H54 (cell line): ENCODE measurements around the gene ZNF30.
"Not testable (repeated sequence)": the region's sequence is repeated elsewhere in the genome, so short reads cannot be mapped to it uniquely, and the experiment has no call there.

Experiments used
- DNase-seq: peaks from one replicate; pipeline ENCODE4 v3.0.0; 2011; ENCODE audit warnings: low spot score, mixed read lengths; ENCODE audit not compliant: insufficient read length
- FAIRE-seq: peaks from 3 replicates; lab custom pipeline; 2011; peaks lifted over from hg19 to GRCh38; lab: Jason Lieb, UNC
- POLR2A ChIP-seq: IDR thresholded peaks from 2 replicates; pipeline ENCODE4 v1.6.1; 2011; ENCODE audit warnings: low read depth, mild to moderate bottlenecking, low read length

The ZNF30 gene

DNA sequence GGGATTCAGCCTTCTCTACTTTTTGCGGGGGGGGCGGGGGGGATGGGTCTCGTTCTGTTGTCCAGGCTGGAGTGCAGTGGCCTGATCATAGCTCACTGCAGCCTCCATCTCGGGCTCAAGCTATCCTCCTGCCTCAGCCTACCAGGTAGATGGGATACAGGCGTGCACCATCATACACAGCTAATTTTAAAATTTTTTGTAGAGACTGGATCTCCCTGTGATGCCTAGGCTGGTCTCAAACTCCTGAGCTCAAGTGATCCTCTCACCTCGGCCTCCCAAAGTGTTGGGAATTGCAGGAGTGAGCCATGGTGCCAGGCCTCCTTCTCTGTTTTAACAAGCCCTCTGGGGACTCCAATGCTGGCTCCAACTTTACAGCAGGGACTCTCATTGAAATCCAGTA, 37.9 kb downstream of the ZNF30 start:
- no peak for TF ChIP-seq POLR2A
- no peak for DNase-seq
- no peak for FAIRE-seq

GRCh38 chr19:34965505-34965904, 38.8 kb downstream of the ZNF30 start:
- not testable (repeated sequence) for DNase-seq, FAIRE-seq

DNA sequence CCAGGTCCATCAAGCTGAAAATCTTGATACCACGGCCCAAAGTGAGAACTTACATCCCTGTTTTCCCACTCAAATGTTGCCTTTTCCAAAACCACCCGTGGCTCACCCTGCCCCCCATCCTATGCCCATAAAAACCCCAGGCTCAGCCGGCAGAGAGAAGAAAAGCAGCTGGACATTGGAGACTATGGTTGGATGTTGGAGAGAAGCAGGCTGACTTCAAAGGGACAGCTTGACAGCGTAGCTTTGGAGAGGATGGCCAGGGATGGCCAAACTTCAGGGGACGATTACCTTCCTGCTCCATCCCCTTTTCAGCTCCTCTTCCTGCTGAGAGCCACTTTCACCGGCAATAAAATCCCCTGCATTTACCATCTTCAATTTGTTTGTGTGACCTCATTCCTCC, 40.8 kb downstream of the ZNF30 start:
- TF ChIP-seq POLR2A = no peak
- FAIRE-seq (no peak), DNase-seq (no peak)

DNA sequence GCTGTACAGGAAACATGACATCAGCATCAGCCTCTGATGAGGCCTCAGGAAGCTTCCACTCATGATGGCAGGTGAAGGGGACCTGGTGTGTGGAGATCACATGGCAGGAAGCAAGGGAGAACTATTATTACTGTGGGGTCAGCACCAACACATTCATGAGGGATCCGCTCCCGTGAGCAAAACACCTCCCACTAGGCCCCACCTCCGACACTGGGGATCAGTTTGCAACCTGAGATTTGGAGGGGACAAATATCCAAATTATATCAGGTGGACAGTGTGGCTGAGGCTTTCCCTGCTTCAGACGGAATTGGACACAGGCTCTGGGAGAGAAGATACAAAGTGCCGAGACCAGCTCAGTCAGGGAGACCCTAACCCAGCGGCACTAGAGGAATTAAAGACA, 43.0 kb downstream of the ZNF30 start:
- FAIRE-seq (no peak), DNase-seq (no peak)
- TF ChIP-seq POLR2A = no peak

DNA sequence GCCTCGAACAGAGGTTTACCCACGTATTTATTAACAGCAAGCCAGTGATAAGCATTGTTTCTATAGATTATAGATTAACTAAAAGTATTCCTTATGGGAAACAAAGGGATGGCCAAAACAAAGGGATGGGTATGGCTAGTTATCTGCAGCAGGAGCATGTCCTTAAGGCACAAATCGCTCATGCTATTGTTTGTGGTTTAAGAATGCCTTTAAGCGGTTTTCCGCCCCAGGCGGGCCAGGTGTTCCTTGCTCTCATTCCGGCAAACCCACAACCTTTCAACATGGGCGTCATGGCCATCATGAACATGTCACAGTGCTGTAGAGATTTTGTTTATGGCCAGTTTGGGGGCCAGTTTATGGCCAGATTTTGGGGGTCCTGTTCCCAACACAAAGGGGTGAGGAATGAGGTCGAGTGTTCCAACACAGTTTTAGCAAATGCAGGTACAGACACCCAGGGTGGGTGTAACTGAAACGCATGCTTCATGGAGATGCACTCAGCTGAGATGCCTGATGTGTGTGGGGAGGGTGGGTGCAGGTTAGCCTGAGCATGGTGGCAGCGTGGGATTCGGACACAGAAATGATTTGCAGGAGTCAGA, 43.6 kb downstream of the ZNF30 start:
- FAIRE-seq, DNase-seq: not testable (repeated sequence)

DNA sequence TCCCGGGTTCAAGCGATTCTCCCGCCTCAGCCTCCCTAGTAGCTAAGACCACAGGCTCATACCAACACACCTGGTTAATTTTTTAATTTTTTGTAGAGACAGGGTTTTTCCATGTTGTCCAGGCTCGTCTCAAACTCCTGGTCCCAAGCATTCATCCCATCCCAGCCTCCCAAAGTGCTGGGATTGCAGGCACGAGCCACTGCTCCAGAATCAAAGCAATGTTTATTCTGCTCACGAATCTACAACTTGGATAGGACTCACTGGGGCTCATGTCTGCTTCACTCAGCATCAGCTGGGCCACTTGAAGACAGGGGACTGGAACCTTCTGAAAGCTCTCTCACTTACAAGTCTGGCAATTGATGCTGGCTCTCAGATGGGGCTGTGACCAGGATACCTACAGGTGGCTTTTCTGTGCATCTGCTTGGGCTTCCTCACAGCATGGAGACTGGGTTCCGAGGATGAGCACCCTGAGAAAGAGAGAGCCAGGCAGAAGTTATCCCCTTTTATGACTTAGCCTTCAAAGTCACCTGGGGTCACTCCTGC, 45.5 kb downstream of the ZNF30 start:
- no peak for TF ChIP-seq POLR2A
- no peak for DNase-seq
- FAIRE-seq = no peak

GRCh38 chr19:34974646-34975045, 47.9 kb downstream of the ZNF30 start:
- FAIRE-seq (no peak), DNase-seq (no peak)
- TF ChIP-seq POLR2A = no peak

DNA sequence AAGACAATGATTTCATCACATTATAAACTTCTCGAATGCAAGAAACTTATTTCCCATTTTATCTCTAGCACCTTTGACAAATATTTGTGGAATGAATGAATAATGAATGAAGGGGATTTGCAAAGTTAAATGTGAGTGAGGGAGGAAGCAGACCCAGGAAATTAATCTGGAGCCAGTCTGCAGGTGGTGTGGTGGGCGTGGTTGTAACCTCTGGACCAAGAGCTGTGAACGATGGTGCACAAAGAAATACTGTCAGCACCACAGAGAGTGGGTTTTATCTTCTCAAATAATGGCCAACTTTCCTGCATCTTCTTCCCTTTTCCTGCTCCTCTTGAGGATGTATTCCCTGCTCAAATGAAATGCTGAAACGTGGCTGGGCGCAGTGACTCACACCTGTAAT, 48.4 kb downstream of the ZNF30 start:
- TF ChIP-seq POLR2A = no peak
- DNase-seq = no peak
- FAIRE-seq = no peak

DNA sequence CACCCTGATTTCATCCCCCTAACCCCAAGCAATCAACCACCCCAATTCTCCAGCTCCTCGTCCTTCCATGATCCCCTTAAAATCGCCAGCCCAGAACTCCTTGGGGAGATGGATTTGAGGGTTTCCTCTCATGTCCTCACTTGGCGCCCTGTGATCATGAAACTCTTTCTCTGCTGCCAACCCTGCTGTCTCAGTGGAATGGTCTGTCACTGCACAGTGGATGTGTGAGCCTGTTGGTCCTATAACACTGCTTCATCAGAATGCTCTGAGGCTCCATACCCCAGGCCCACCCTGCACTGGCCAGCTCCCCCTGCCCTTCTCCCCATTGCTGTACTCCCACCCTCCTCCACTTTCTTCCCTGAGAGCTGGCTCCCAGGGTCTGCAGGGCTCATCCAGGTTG, 49.9 kb downstream of the ZNF30 start:
- FAIRE-seq (no peak), DNase-seq (no peak)
- no peak for TF ChIP-seq POLR2A

DNA sequence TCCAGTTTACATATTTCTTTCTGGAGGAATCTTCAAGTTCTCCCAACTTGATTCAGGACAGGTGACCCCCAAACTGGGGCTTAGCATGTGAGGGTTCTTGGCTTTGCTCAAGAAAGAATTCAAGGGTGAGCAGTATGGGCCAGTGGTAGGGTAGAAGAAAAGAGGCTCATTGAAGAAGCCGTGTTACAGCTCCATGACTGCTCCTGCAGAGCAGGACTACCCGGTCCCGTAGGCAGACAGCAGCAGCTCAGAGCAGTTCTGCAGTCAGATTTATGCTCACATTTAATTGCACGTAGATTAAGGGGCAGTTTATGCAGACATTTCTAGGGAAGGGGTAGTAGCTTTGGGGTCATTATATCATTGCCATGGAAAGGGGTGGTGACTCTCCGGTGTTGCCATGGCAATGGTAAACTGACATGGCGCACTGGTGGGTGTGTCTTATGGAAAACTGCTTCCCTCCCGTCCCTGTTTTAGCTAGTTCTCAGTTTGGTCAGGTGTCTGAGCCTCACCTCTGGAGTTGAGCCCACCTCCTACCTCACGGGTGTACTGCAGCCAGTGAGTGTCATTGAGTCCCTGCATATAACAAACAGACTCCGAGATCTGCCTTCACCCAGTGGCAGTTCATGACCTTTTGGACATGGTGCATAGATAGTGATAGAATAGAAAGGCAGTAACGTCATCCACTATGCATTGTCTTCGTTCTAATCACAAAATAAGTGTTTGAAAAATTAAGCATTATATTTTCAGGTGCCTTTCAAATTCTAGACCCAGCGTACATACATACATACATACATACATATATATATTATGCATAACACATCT, 53.3 kb downstream of the ZNF30 start:
- TF ChIP-seq POLR2A = no peak
- DNase-seq = no peak
- FAIRE-seq = no peak

DNA sequence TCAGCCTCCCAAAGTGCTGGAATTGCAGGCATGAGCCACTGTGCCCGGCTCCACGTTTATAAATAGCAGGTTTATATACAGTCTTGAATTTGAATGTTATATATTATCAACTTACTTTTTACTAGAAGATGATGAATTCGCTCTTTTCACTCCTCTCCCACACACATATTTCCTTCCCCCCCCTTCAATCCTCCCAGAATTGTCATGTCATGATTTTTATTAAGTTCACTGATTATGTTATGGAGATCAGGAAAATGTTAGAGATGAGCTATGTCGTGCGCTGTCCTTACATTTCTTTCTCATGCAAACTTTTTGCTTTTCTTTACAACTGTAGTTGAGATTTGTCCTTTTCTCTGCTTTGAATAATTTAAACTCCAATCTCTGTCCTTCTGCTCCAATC, 55.6 kb downstream of the ZNF30 start:
- no peak for FAIRE-seq
- no peak for TF ChIP-seq POLR2A
- DNase-seq = no peak

GRCh38 chr19:34983786-34984185, 57.1 kb downstream of the ZNF30 start:
- FAIRE-seq = no peak
- TF ChIP-seq POLR2A = no peak
- DNase-seq = no peak

DNA sequence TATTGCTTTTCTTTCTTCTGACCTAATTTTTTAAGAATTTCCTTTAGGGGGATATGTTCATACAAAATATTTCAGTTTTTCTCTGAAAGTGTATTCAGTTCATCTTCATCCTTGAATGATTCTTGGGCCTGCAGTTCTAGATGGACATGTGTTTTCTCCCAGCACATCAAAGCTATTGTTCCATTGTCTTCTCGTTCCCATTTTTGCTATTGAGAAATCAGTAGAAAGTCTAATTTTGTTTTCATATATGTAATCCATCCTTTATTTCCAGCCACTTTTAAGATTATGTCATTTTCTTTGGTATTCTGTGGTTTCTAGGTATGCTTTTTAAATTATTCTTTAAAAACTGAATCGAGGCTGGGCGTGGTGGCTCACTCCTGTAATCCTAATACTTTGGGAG, 57.6 kb downstream of the ZNF30 start:
- no peak for TF ChIP-seq POLR2A
- FAIRE-seq (no peak), DNase-seq (no peak)

DNA sequence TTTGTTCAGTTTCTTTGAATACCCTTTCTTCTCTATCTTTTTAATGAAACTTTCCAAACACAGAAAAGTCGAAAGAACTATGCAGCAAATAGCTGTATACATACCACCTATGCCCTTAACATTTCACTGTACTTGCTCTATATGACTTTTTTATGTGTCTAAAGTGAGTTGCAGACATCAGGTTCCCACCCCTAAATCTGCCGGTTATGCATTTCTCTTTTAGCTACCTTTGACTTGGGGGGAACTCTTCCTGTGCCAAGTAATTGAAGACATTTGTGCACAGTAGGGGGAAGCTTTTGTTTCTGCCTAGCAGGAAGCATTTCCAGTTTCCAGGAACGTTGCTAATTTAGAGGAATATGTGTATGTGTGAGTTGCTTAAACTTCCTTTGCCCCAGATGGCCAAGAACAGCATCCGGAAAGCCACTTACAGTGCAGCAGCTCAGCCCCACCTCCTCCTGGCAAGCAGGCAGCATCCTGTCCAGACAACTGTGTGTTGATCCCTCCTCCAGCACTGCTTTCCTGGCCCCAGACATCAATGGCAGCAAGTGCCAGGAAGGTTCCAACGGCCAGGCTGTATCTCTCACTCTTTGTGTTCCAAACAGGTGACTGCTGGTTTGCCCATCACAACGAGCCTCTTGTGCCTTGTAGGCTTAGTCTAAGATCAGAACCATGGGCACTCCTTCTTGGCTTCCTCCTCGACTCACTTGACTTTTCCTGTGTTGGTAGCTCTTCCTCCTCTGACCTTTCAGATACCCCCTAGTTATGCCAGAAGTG, 58.7 kb downstream of the ZNF30 start:
- DNase-seq = no peak
- TF ChIP-seq POLR2A = no peak

More for the DNA sequence above, 58.7 kb downstream of the ZNF30 start:
- FAIRE-seq = no peak
